Gastroesophageal sphincter (tissue), 4 donors: ENCODE results near the gene CELSR1. TPM values are rescaled to one million over a fixed set of nuclear protein-coding genes. Genes with fewer than 3 reads are reported as not detected.
"Not testable (repeated sequence)": the region's sequence is repeated elsewhere in the genome, so short reads cannot be mapped to it uniquely, and the experiment has no call there.

Experiments
- ATAC-seq: fragments of 150-250 bp; one replicate; pipeline ENCODE4 v1.9.1; 2016; ENCODE audit warnings: mild to moderate bottlenecking, moderate library complexity
- H3K27ac ChIP-seq, 4 donors: fragments of 200-600 bp; sonication (generic) in 3 of 4; 1 replicate in 3 of 4; 2 replicates in 1 of 4; pipeline ENCODE4 v1.5.1; 2016 to 2019
- H3K27me3 ChIP-seq: fragments of 200-600 bp; sonication (generic); one replicate; pipeline ENCODE4 v1.5.1; 2019
- H3K36me3 ChIP-seq, 2 donors: fragments of 200-600 bp; sonication (generic); one replicate each; pipeline ENCODE4 v1.5.1; 2019; ENCODE audit warnings: control low read depth in 1 of 2
- H3K4me1 ChIP-seq, 3 donors: fragments of 200-600 bp; sonication (generic); 1 replicate in 2 of 3; 2 replicates in 1 of 3; pipeline ENCODE4 v1.5.1; 2016 to 2019; ENCODE audit warnings: control low read depth in 2 of 3
- H3K4me3 ChIP-seq, 2 donors: fragments of 200-600 bp; sonication (generic); one replicate each; pipeline ENCODE4 v1.5.1; 2019; ENCODE audit warnings: mild to moderate bottlenecking in 1 of 2, moderate library complexity in 1 of 2
- H3K9me3 ChIP-seq, 3 donors: fragments of 200-600 bp; sonication (generic); one replicate each; pipeline ENCODE4 v1.5.1; 2017 to 2019; ENCODE audit warnings: control low read depth in 2 of 3
- EP300 ChIP-seq: sonication (generic); formaldehyde crosslinking; IDR thresholded peaks from one replicate; pipeline ENCODE4 v1.6.1; 2017; ENCODE audit warnings: antibody characterized with exemption, mild to moderate bottlenecking
- POLR2A ChIP-seq, 2 donors: fragments of 450-650 bp; IDR thresholded peaks; one replicate each; pipeline ENCODE4 v1.6.1; 2017; ENCODE audit warnings: antibody characterized with exemption in 2 of 2, mild to moderate bottlenecking in 2 of 2, moderate library complexity in 1 of 2
- POLR2AphosphoS5 ChIP-seq: sonication (generic); formaldehyde crosslinking; IDR thresholded peaks from one replicate; pipeline ENCODE4 v1.6.1; 2017; ENCODE audit warnings: antibody characterized with exemption
- WGBS, 2 donors: methylation state at CpG; one replicate each; pipeline ENCODE4 v1.1.5; 2018; ENCODE audit warnings: low coverage in 1 of 2; 5-methylcytosine and 5-hydroxymethylcytosine counted together
- total RNA-seq, 4 donors: library from RNA; depleted of rRNA; stranded (reverse); fragments of >200 nt; gene quantifications; one replicate each; pipeline ENCODE4 v1.1.0, GENCODE V29; 2016
- TF ChIP-seq, protein P1 (sequence below), 4 experiments: fragments of 200-600 bp in 2 of 4; fragments of 450-650 bp in 2 of 4; sonication (generic) in 1 of 4; IDR thresholded peaks; one replicate each; pipeline ENCODE4 v1.5.1; 2017 to 2019; ENCODE audit warnings: antibody characterized with exemption in 4 of 4, mild to moderate bottlenecking in 2 of 4, moderate library complexity in 2 of 4

The CELSR1 gene
- total RNA-seq, 4 donors from 2014 or later, result 1.7 to 4.8 (median 4.3) TPM

DNA sequence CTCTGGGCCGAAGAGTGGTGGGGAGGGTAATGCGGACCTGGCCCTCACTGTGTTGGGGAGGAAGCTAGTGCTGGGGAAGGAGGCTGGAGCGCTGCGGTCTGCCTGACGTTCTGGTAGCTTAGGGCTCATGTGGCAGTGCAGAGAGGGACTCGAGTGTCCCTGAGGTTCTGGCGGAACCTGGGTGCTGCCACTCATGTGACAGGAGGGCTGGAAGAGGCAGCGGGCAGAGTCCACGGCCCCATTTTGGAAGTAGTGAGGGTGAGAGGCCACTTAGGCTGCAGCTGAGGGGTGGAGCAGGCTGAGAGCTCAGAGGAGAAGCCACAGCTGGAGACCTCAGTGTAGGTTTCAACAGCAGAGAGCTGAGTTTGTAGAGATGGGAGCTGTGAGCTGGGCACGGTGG lies 218.1 kb downstream of the CELSR1 start:
- no peak overlapping the region for H3K4me3 ChIP-seq
- H3K4me1 ChIP-seq, result peaks cover 0 to 1% (median 0%) of the 10 kb centered on the region in 3 donors
- TF ChIP-seq EP300 (no peak), POLR2A (IDR thresholded peaks at IDR 0.05) (no peak)

DNA sequence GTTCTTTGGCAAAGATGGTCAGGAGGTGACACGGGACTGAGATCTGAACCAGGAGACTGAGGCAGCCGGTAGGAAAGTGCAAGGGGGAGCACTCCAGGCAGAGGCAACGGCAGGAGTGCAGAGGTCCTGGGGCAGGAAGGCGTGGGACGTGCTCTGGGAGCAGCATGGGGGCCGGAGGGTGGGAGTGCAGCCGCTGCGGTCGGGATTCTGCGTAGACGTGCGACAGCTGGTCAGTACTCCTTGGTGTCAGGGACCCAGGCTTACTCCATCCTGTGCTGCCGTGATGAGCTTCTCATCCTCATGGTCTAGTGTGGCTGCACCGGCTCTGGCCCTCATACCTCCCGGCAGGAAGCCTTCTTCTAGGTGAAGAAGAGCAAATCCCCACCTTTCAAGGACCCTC lies 218.8 kb downstream of the CELSR1 start:
- Histone ChIP-seq H3K36me3 (no peaks in the 10 kb centered on the region), H3K9me3 (no peaks in the 10 kb centered on the region), H3K4me1 (peaks cover 0 to 4% (median 0%) of the 10 kb centered on the region in 3 donors), H3K4me3 (no peak overlapping the region), H3K27me3 (no peaks in the 10 kb centered on the region), H3K27ac (no peak overlapping the region)
- TF ChIP-seq EP300, result no peak
- TF ChIP-seq, protein P1, sequence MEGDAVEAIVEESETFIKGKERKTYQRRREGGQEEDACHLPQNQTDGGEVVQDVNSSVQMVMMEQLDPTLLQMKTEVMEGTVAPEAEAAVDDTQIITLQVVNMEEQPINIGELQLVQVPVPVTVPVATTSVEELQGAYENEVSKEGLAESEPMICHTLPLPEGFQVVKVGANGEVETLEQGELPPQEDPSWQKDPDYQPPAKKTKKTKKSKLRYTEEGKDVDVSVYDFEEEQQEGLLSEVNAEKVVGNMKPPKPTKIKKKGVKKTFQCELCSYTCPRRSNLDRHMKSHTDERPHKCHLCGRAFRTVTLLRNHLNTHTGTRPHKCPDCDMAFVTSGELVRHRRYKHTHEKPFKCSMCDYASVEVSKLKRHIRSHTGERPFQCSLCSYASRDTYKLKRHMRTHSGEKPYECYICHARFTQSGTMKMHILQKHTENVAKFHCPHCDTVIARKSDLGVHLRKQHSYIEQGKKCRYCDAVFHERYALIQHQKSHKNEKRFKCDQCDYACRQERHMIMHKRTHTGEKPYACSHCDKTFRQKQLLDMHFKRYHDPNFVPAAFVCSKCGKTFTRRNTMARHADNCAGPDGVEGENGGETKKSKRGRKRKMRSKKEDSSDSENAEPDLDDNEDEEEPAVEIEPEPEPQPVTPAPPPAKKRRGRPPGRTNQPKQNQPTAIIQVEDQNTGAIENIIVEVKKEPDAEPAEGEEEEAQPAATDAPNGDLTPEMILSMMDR (IDR thresholded peaks at IDR 0.05), result no peak
- TF ChIP-seq POLR2AphosphoS5, result no peak
- TF ChIP-seq POLR2A (IDR thresholded peaks at IDR 0.05), result no peak
- 90 to 94% methylated on average over 4 to 13 of the region's 15 CpGs for WGBS, 2 donors
- ATAC-seq, result no peak

More for the DNA sequence above, 218.1 kb downstream of the CELSR1 start:
- Histone ChIP-seq H3K36me3 (no peaks in the 10 kb centered on the region), H3K9me3 (no peaks in the 10 kb centered on the region), H3K27ac (no peak overlapping the region), H3K27me3 (no peaks in the 10 kb centered on the region)
- no peak for ATAC-seq
- WGBS, 2 donors, result 93 to 100% methylated on average over 3 to 9 of the region's 10 CpGs

DNA sequence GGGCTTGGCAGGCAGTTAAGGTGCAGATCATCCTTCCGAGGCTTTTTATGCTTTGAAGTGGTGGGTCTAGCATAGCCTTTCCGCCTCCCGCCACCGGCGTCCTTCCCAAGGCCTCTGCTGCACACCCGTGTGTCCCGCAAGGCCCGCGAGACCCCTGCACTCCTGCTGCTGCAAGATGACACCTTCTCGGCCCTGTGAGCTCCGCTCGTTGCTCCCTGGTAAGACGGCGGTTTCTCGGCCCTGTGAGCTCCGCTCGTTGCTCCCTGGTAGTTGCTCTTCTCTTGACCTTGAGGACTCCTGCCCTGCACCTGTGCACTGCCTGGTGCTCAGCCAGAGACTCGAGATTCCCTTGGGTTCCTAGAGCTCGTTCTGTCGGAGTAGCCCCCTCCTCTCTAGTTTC lies 219.8 kb downstream of the CELSR1 start:
- WGBS, 2 donors, result 83 to 87% methylated on average over 7 to 20 of the region's 20 CpGs
- Histone ChIP-seq H3K4me1 (peaks cover 0 to 4% (median 0%) of the 10 kb centered on the region in 3 donors), H3K36me3 (no peaks in the 10 kb centered on the region), H3K4me3 (no peak overlapping the region), H3K27me3 (no peaks in the 10 kb centered on the region), H3K27ac (no peak overlapping the region), H3K9me3 (no peaks in the 10 kb centered on the region)
- ATAC-seq, result no peak
- TF ChIP-seq, protein P1 (IDR thresholded peaks at IDR 0.05), result no peak
- TF ChIP-seq POLR2AphosphoS5 (no peak), EP300 (no peak), POLR2A (IDR thresholded peaks at IDR 0.05) (no peak)

DNA sequence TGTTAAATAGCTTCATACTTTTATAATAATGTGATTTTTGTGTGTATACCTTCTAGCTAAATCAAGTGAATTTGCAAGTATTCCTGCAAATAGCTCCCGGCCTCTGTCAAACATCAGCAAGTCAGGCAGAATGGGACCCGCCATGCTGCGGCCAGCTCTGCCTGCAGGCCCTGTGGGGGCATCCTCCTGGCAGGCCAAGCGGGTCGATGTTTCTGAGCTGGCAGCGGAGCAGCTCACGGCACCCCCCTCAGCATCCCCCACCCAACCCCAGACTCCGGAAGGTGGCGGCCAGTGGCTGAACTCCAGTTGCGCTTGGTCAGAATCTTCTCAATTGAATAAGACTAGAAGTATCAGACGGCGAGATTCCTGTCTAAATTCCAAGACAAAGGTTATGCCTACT lies 221.4 kb downstream of the CELSR1 start:
- 80 to 89% methylated on average over 3 to 9 of the region's 12 CpGs for WGBS, 2 donors
- Histone ChIP-seq H3K36me3 (no peaks in the 10 kb centered on the region), H3K4me1 (peaks cover 0 to 4% (median 0%) of the 10 kb centered on the region in 3 donors), H3K4me3 (no peak overlapping the region), H3K9me3 (no peaks in the 10 kb centered on the region), H3K27me3 (no peaks in the 10 kb centered on the region), H3K27ac (no peak overlapping the region)
- ATAC-seq, result no peak
- TF ChIP-seq POLR2A (IDR thresholded peaks at IDR 0.05), result no peak

DNA sequence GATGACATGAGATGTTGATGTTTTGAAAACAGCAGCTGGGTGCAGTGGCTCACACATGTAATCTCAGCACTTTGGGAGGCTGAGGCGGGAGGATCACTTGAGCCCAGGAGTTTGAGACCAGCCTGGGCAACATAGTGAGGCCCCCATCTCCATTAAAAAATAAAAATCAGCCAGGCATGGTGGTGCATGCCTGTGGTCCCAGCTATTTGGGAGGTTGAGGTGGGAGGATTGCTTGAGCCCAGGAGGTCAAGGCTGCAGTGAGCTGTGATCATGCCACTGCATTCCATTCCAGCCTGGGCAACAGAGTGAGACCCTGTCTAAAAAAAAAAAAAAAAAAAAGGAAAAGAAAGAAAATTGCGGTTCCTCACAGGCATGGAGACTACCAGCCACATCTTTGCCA lies 224.6 kb downstream of the CELSR1 start:
- 90 to 95% methylated on average over 1 to 2 of the region's 2 CpGs for WGBS, 2 donors
- ATAC-seq, H3K27ac ChIP-seq, H3K9me3 ChIP-seq, H3K4me1 ChIP-seq, H3K4me3 ChIP-seq, H3K36me3 ChIP-seq, H3K27me3 ChIP-seq: not testable (repeated sequence)

DNA sequence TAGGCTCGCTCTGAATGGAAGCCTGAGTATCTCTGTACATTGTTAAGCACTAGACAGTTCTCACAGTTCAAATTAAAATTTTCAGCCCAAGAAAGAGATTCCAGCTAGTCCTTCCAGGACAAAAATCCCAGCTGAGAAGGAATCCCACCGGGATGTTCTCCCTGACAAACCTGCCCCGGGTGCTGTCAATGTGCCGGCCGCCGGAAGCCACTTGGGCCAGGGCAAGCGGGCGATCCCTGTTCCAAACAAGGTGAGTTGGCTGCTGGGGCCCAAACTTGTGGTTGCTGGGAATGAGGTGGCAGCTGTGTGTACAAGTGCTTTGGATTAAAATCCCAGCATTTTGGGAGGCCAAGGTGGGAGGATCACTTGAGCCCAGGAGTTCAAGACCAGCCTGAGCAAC lies 225.4 kb downstream of the CELSR1 start:
- Histone ChIP-seq H3K4me1 (peaks cover 0 to 4% (median 0%) of the 10 kb centered on the region in 3 donors), H3K27ac (no peak overlapping the region), H3K9me3 (no peaks in the 10 kb centered on the region), H3K36me3 (no peaks in the 10 kb centered on the region), H3K27me3 (no peaks in the 10 kb centered on the region), H3K4me3 (no peak overlapping the region)
- WGBS, 2 donors, result 100% methylated on average over 1 of the region's 8 CpGs; no CpG with 5 or more reads in 1 of the 2 donors
- TF ChIP-seq POLR2AphosphoS5 (no peak), EP300 (no peak), POLR2A (IDR thresholded peaks at IDR 0.05) (no peak)
- TF ChIP-seq, protein P1 (IDR thresholded peaks at IDR 0.05), result no peak
- no peak for ATAC-seq

Other genes with a start within 250 kb of the CELSR1 start
- under 1 TPM in 3 of 4 donors, not detected in 1; 0.13 to 0.20 (median 0.19) TPM for gene GTSE1, start 240.8 kb downstream of the CELSR1 start, total RNA-seq
- gene TRMU, start 201.9 kb downstream of the CELSR1 start, total RNA-seq, result 10 to 100 TPM in 3 of 4 donors, 1 to 10 TPM in 1; 9.9 to 33.8 (median 24.6) TPM
- gene GRAMD4, start 82.8 kb upstream of the CELSR1 start, total RNA-seq, result 10 to 100 TPM; 10.8 to 53.3 (median 33.2) TPM
- gene CERK, start 200.6 kb upstream of the CELSR1 start, total RNA-seq, result 10 to 100 TPM; 44.6 to 55.9 (median 45.6) TPM
- gene TBC1D22A, start 225.0 kb upstream of the CELSR1 start, total RNA-seq, result 10 to 100 TPM; 16.2 to 22.2 (median 17.8) TPM